HEK293 (cell line): ENCODE measurements around the gene SSTR5.

Source experiments
- CTCF ChIA-PET: fragments of 350-600 bp; formaldehyde crosslinking; extraction: SDS; loops from one replicate; lab custom pipeline; 2021; ENCODE audit warnings: antibody characterized with exemption; lab: Yijun Ruan, JAX
- POLR2A ChIA-PET: fragments of 300-600 bp; formaldehyde crosslinking; extraction: SDS; loops from one replicate; lab custom pipeline; 2020; ENCODE audit warnings: antibody characterized with exemption, inconsistent platforms; lab: Yijun Ruan, JAX
- H3K27ac ChIP-seq: fragments of 200-500 bp; sonication (Bioruptor generic); 2 replicates; pipeline ENCODE4 v1.5.1; 2014; ENCODE audit warnings: low read depth, low read length, control low read depth, inconsistent platforms; ENCODE audit errors: extremely low read depth
- H3K36me3 ChIP-seq, 2 experiments: fragments of 200-500 bp in 1 of 2; sonication (Bioruptor generic) in 1 of 2; 1 replicate in 1 of 2; 2 replicates in 1 of 2; pipeline ENCODE4 v1.5.1; 2014 to 2017; ENCODE audit warnings: inconsistent platforms in 2 of 2, low read length in 2 of 2; ENCODE audit not compliant: control insufficient read depth in 2 of 2, insufficient read depth in 1 of 2
- H3K4me1 ChIP-seq: fragments of 200-500 bp; sonication (Bioruptor generic); 2 replicates; pipeline ENCODE4 v1.5.1; 2014; ENCODE audit warnings: mild to moderate bottlenecking, low read length, inconsistent platforms; ENCODE audit not compliant: control insufficient read depth, insufficient read depth
- H3K4me3 ChIP-seq: 2 replicates; pipeline ENCODE4 v1.5.1; 2011; ENCODE audit warnings: low read depth, mild to moderate bottlenecking, control low read depth, low read length, moderate library complexity
- H3K9me3 ChIP-seq: fragments of 200-500 bp; sonication (Bioruptor generic); 2 replicates; pipeline ENCODE4 v1.5.1; 2014; ENCODE audit warnings: low read depth, low read length, inconsistent platforms; ENCODE audit not compliant: control insufficient read depth, insufficient read depth
- BCL11A ChIP-seq: fragments of 450-650 bp; formaldehyde crosslinking; IDR thresholded peaks from 2 replicates; pipeline ENCODE4 v1.5.1; 2016; ENCODE audit warnings: low read depth, missing biosample characterization, missing genetic modification characterization
- BCL6B ChIP-seq: fragments of 450-650 bp; formaldehyde crosslinking; IDR thresholded peaks from 2 replicates; pipeline ENCODE4 v1.5.1; 2017; ENCODE audit warnings: missing biosample characterization, missing genetic modification characterization
- HOXC10 ChIP-seq: sonication (generic); formaldehyde crosslinking; IDR thresholded peaks from 2 replicates; pipeline ENCODE4 v1.8.1; 2023; ENCODE audit warnings: mild to moderate bottlenecking, missing genetic modification reagents
- OVOL3 ChIP-seq: fragments of 450-650 bp; formaldehyde crosslinking; IDR thresholded peaks from 2 replicates; pipeline ENCODE4 v1.5.1; 2016; ENCODE audit warnings: missing biosample characterization, missing genetic modification characterization
- WT1 ChIP-seq: fragments of 450-650 bp; formaldehyde crosslinking; IDR thresholded peaks from 2 replicates; pipeline ENCODE4 v1.5.1; 2016; ENCODE audit warnings: missing biosample characterization, missing genetic modification characterization
- ZBTB44 ChIP-seq: fragments of 450-650 bp; IDR thresholded peaks from 2 replicates; pipeline ENCODE4 v1.5.1; 2018; ENCODE audit warnings: missing biosample characterization, mild to moderate bottlenecking, missing genetic modification characterization
- ZIC2 ChIP-seq: fragments of 450-650 bp; formaldehyde crosslinking; IDR thresholded peaks from 2 replicates; pipeline ENCODE4 v1.5.1; 2016; ENCODE audit warnings: missing biosample characterization, missing genetic modification characterization
- ZNF2 ChIP-seq: fragments of 450-650 bp; formaldehyde crosslinking; IDR thresholded peaks from 2 replicates; pipeline ENCODE4 v1.5.1; 2016; ENCODE audit warnings: missing biosample characterization, missing genetic modification characterization
- ZNF274 ChIP-seq, 2 experiments: fragments of 200-500 bp in 1 of 2; fragments of 450-650 bp in 1 of 2; sonication (Bioruptor generic) in 1 of 2; formaldehyde crosslinking in 1 of 2; IDR thresholded peaks; 2 replicates each; pipeline versions ENCODE4 v1.5.1 to v1.6.1; 2014 to 2016; ENCODE audit warnings: borderline replicate concordance in 1 of 2, inconsistent platforms in 1 of 2, low read length in 1 of 2, missing biosample characterization in 1 of 2, missing genetic modification characterization in 1 of 2
- ZNF302 ChIP-seq: fragments of 450-650 bp; formaldehyde crosslinking; IDR thresholded peaks from 2 replicates; pipeline ENCODE4 v1.5.1; 2016; ENCODE audit warnings: missing biosample characterization, missing genetic modification characterization, low read depth
- ZNF335 ChIP-seq: fragments of 450-650 bp; formaldehyde crosslinking; conservative IDR thresholded peaks from 2 replicates; pipeline ENCODE4 v1.5.1; 2016; ENCODE audit warnings: missing biosample characterization, missing genetic modification characterization
- ZNF341 ChIP-seq: fragments of 450-650 bp; formaldehyde crosslinking; IDR thresholded peaks from 2 replicates; pipeline ENCODE4; 2016; ENCODE audit warnings: low read depth, missing biosample characterization, missing genetic modification characterization
- ZNF433 ChIP-seq: fragments of 450-650 bp; formaldehyde crosslinking; IDR thresholded peaks from 2 replicates; pipeline ENCODE4 v1.5.1; 2016; ENCODE audit warnings: missing biosample characterization, missing genetic modification characterization, low read depth
- ZNF544 ChIP-seq: fragments of 450-650 bp; formaldehyde crosslinking; IDR thresholded peaks from 2 replicates; pipeline ENCODE4 v1.5.0; 2017; ENCODE audit warnings: missing biosample characterization, missing genetic modification characterization
- ZNF560 ChIP-seq: fragments of 450-650 bp; formaldehyde crosslinking; IDR thresholded peaks from 2 replicates; pipeline ENCODE4 v1.5.1; 2017; ENCODE audit warnings: missing biosample characterization, missing genetic modification characterization, borderline replicate concordance
- ZNF600 ChIP-seq: fragments of 450-650 bp; formaldehyde crosslinking; IDR thresholded peaks from 2 replicates; pipeline ENCODE4 v1.5.1; 2016; ENCODE audit warnings: missing biosample characterization, missing genetic modification characterization
- ZNF610 ChIP-seq: fragments of 450-650 bp; formaldehyde crosslinking; IDR thresholded peaks from 2 replicates; pipeline ENCODE4 v1.5.1; 2016; ENCODE audit warnings: missing biosample characterization, missing genetic modification characterization, borderline replicate concordance
- ZNF677 ChIP-seq: fragments of 450-650 bp; IDR thresholded peaks from 2 replicates; pipeline ENCODE4 v1.5.0; 2018; ENCODE audit warnings: missing biosample characterization, mild to moderate bottlenecking, missing genetic modification characterization, moderate library complexity
- ZNF785 ChIP-seq: fragments of 450-650 bp; formaldehyde crosslinking; IDR thresholded peaks from 2 replicates; pipeline ENCODE4 v1.5.1; 2016; ENCODE audit warnings: missing biosample characterization, missing genetic modification characterization
- ZNF830 ChIP-seq: fragments of 450-650 bp; IDR thresholded peaks from 2 replicates; pipeline ENCODE4 v1.5.0; 2018; ENCODE audit warnings: missing biosample characterization, missing genetic modification characterization, low read depth, mild to moderate bottlenecking, moderate library complexity
- TF ChIP-seq, protein P1 (sequence below): fragments of 450-650 bp; formaldehyde crosslinking; IDR thresholded peaks from 2 replicates; pipeline ENCODE4 v1.5.1; 2016; ENCODE audit warnings: missing biosample characterization, missing genetic modification characterization, borderline replicate concordance
- TF ChIP-seq, protein P2 (sequence below): fragments of 450-650 bp; formaldehyde crosslinking; IDR thresholded peaks from 2 replicates; pipeline ENCODE4 v1.5.1; 2016; ENCODE audit warnings: missing biosample characterization, missing genetic modification characterization

SSTR5 gene

DNA sequence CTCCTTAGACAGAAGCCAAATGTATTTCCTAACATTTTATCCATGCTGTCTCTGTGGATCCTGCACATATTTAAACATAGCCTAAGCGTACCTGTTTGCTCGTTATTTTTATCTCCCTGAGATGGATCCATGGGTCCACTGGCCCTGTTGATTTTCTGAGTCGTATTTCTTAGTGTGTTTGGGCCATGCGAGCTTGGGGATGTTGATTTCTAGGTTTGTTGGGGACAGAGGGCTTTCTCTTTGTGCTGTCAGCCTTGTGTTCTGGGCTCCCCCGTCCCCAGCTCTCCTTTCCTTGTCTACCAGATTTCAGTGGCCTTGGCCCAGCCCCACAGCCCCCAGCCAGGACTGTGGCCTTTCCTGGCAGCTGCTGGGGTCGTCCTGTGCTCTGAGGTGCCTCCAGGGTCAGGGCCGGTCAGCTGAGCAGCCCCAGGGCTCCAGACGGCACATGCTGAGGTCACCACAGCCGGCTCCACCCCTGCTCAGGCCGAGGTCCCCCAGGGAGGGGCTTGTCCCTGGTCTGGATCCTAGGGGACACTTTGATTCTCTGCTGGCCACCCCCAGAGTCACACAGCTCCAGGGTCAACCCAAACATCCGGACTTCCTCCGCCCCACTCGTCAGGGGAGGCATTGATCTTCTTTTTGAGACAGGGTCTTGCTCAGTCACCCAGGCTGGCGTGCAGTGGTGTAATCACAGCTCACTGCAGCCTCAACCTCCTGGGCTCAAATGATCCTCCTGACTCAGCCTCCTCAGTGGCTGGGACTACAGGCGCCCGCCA is 4.4 kb downstream of the SSTR5 start:
- no peak overlapping the region for H3K27ac ChIP-seq
- no peaks in the 10 kb centered on the region for H3K9me3 ChIP-seq
- CTCF ChIA-PET = interaction anchor here (1.1 to 1.5 kb wide), 2 partner anchors 19 to 20 kb away, joined by 3 to 4 read pairs; no protein-coding TSS in a partner anchor
- TF ChIP-seq ZNF560 (tag by site-specific recombination) (no peak), HOXC10 (CRISPR knock-in tag) (no peak), ZIC2 (no peak), ZNF785 (no peak)
- TF ChIP-seq, protein P1, sequence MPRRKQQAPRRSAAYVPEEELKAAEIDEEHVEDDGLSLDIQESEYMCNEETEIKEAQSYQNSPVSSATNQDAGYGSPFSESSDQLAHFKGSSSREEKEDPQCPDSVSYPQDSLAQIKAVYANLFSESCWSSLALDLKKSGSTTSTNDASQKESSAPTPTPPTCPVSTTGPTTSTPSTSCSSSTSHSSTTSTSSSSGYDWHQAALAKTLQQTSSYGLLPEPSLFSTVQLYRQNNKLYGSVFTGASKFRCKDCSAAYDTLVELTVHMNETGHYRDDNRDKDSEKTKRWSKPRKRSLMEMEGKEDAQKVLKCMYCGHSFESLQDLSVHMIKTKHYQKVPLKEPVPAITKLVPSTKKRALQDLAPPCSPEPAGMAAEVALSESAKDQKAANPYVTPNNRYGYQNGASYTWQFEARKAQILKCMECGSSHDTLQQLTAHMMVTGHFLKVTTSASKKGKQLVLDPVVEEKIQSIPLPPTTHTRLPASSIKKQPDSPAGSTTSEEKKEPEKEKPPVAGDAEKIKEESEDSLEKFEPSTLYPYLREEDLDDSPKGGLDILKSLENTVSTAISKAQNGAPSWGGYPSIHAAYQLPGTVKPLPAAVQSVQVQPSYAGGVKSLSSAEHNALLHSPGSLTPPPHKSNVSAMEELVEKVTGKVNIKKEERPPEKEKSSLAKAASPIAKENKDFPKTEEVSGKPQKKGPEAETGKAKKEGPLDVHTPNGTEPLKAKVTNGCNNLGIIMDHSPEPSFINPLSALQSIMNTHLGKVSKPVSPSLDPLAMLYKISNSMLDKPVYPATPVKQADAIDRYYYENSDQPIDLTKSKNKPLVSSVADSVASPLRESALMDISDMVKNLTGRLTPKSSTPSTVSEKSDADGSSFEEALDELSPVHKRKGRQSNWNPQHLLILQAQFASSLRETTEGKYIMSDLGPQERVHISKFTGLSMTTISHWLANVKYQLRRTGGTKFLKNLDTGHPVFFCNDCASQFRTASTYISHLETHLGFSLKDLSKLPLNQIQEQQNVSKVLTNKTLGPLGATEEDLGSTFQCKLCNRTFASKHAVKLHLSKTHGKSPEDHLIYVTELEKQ (tag by site-specific recombination) = no peak
- H3K36me3 ChIP-seq = no peaks in the 10 kb centered on the region
- H3K4me3 ChIP-seq = no peak overlapping the region
- POLR2A ChIA-PET = no interaction called here
- peaks cover 12% of the 10 kb centered on the region for H3K4me1 ChIP-seq

DNA sequence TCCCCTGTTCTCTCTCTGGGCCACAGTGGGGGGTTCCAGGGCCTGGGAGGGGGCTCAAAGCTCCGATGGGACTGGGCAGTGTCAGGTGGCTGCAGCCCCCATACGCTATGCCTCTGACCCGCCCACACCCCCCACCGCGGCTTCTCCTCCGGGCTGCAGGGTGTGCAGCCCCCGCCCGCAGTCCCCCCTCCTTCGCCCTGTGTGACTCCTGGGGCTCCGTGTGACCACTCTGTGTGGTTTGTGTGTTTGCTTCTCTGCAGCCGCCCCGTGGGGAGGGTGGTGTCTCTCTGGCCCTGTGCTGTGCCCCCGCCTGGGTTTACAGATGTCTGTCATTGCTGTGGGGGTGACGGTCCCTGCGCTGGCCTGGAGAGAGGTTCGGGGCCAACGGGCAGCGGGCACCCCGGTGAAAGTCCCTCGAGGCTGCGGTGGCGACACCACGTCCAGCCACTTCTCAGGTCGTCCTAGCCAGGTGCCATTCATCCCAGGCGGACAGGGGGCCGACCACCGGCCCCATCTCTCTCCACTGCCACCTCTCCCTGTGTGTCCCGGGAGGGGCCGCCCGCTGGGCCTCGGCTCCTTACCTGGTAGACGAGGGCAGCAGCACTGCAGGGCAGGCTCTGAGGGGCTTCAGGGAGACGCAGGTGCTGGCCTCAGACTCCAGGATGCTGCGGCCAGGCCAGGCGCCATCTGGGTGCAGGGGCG is 5.5 kb downstream of the SSTR5 start:
- peaks cover 12% of the 10 kb centered on the region for H3K4me1 ChIP-seq
- POLR2A ChIA-PET = no interaction called here
- peak; percentile 29; the same call in 1 of the 2 replicates for TF ChIP-seq ZNF2
- TF ChIP-seq ZNF433 (tag by site-specific recombination) = no peak
- TF ChIP-seq ZNF677 (tag by site-specific recombination) = no peak
- no peak for TF ChIP-seq ZNF274 (IDR thresholded peaks at IDR 0.05; ENCODE audit: low read length)
- TF ChIP-seq ZNF274 (tag by site-specific recombination; IDR thresholded peaks at IDR 0.05; ENCODE audit: borderline replicate concordance) = no peak
- TF ChIP-seq, all 188 proteins: peak for 1
- Histone ChIP-seq H3K9me3 (no peaks in the 10 kb centered on the region), H3K27ac (peak overlapping the region; percentile 60; the same call in 1 of the 2 replicates), H3K36me3 (no peaks in the 10 kb centered on the region), H3K4me3 (no peak overlapping the region)
- CTCF ChIA-PET = no interaction called here

GRCh38 chr16:1078579-1079021 is 6.1 kb downstream of the SSTR5 start:
- Histone ChIP-seq H3K9me3 (no peaks in the 10 kb centered on the region), H3K36me3 (no peaks in the 10 kb centered on the region), H3K27ac (peak overlapping the region; percentile 60; the same call in 1 of the 2 replicates), H3K4me1 (peaks cover 12% of the 10 kb centered on the region), H3K4me3 (no peak overlapping the region)
- ChIA-PET CTCF (interaction anchor here (0.6 kb wide), 1 partner anchor 18 kb away, joined by 3 read pairs; no protein-coding TSS in a partner anchor), POLR2A (no interaction called here)
- TF ChIP-seq ZNF341 (tag by site-specific recombination) (no peak), ZNF302 (tag by site-specific recombination) (no peak), BCL11A (no peak), ZBTB44 (tag by site-specific recombination) (no peak), WT1 (peak; percentile 58), ZNF544 (no peak), ZNF600 (peak; percentile 93; the same call in 1 of the 2 replicates), ZNF830 (tag by site-specific recombination) (no peak), ZNF610 (peak; percentile 97), OVOL3 (tag by site-specific recombination) (no peak), BCL6B (tag by site-specific recombination) (no peak), ZNF335 (tag by site-specific recombination) (no peak)
- TF ChIP-seq, protein P2, sequence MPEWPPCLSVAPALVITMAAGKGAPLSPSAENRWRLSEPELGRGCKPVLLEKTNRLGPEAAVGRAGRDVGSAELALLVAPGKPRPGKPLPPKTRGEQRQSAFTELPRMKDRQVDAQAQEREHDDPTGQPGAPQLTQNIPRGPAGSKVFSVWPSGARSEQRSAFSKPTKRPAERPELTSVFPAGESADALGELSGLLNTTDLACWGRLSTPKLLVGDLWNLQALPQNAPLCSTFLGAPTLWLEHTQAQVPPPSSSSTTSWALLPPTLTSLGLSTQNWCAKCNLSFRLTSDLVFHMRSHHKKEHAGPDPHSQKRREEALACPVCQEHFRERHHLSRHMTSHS = no peak
